Right lobe of liver (tissue), 4 donors: Measurements from ENCODE around the gene WDR49.

ENCODE experiments used
- CTCF ChIP-seq, 4 donors: fragments of 200-600 bp in 3 of 4; fragments of 450-650 bp in 1 of 4; IDR thresholded peaks; one replicate each; pipeline versions ENCODE4 v1.5.1 to v1.8.0; 2016 to 2022; ENCODE audit warnings: antibody characterized with exemption in 4 of 4, mild to moderate bottlenecking in 2 of 4
- POLR2A ChIP-seq: fragments of 450-650 bp; IDR thresholded peaks from one replicate; pipeline ENCODE4 v1.6.1; 2017; ENCODE audit warnings: antibody characterized with exemption, mild to moderate bottlenecking
- donor health status: DM: no; HTN: no; CAD: no.
- donor health status: DM: no; HTN: no; CAD: no.
- donor health status: DM: no; HTN: yes; CAD: no.

GRCh38 chr3:167469381-167469780 is 184.4 kb downstream of the WDR49 start:
- TF ChIP-seq CTCF (IDR thresholded peaks at IDR 0.05): no peak
- no peak for TF ChIP-seq POLR2A
